AG08396 (cell line): ENCODE measurements around the gene KCNQ2.
"Not testable (repeated sequence)": the region's sequence is repeated elsewhere in the genome, so short reads cannot be mapped to it uniquely, and the experiment has no call there.

Experiments
- DNase-seq: peaks from one replicate; pipeline ENCODE4 v3.0.0; 2012; ENCODE audit warnings: low spot score, mixed read lengths

Gene KCNQ2

DNA sequence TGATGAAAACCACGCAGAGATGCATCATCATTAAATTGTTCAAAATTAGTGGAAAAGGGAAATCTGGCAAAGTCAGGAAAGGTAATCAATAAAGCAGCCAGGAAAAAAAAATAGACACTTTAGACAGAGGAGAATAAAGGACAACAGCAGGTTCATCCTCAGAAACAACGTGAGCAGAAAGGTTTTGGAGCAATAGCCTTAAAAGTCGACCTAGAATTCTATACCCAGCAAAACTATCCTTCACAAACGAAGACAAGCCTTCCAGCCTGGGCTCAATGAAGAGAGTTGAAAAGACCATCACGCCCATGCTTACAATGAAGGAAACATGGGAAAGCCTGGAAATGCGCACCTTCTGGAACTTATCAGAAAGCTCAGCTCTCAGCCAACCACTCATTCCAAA is 86.6 kb downstream of the KCNQ2 start:
- no peak for DNase-seq

DNA sequence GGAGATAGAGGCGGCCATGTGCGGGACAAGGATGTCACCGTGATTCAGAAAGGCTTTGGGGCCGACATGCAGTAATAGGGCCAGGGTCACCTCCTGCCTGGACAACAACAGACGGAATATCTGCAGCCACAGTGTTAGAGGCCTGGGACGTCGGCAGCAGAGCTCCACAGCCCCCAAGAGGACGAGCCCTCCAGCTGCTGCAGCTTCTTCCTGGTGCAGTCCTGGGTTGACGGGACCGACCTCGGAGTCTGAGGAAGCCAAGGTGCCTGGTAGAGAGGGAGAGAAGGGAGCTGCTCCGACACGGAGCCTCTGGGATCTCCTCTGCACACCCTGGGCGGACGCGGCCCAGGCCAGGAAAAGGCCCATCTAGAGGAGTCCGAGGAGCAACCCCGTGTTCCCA is 88.1 kb downstream of the KCNQ2 start:
- DNase-seq, result no peak

DNA sequence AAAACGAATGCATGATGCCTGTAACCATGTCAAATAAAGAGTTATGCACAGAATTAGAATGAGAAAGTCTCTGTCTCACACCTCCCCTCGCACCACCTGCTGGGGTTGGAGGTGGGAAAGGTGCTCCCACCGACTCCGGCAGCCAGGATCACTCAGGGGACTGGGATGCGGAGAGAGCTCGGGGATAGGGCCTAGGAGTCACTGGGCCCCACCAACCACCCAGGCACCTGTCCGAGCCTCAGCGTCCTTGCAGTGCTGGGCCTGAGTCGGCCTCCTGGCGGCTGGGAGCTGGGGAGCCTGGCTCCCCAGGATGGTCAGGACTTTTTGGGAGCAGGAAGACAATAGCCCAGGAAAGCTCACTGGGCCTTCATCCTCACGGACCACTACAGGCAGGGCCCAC is 88.9 kb downstream of the KCNQ2 start:
- no peak for DNase-seq

DNA sequence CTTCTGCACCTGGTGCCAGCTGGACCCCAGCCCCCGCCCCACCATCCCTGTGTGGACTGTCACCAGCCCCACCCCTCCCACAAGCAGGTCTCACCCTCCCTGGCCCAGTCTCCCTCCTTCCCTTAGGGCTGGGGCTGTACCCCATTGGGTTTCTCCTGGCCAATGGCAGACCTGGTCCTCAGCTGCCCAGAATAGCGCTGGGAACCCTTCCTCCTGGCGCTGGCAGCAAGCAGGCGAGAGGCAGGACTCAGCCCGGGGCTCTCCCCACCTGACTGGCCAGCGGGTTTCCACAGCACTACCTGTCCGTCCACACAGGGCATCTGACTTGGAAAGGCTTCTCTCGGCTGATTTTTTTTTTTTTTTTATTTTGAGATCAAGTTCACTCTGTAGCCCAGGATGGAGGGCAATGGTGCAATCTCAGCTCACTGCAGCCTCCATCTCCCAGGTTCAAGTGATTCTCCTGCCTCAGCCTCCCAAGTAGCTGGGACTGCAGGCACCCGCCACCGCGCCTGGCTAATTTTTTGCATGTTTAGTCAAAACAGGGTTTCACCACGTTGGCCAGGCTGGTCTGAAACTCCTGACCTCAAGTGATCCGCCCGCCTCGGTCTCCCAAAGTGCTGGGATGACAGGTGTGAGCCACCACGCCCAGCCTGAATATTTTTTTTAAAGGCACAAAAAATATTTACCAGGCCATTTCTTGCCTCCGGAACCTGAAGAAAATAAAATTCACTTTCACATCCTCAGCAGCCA is 89.7 kb downstream of the KCNQ2 start:
- DNase-seq, result no peak

DNA sequence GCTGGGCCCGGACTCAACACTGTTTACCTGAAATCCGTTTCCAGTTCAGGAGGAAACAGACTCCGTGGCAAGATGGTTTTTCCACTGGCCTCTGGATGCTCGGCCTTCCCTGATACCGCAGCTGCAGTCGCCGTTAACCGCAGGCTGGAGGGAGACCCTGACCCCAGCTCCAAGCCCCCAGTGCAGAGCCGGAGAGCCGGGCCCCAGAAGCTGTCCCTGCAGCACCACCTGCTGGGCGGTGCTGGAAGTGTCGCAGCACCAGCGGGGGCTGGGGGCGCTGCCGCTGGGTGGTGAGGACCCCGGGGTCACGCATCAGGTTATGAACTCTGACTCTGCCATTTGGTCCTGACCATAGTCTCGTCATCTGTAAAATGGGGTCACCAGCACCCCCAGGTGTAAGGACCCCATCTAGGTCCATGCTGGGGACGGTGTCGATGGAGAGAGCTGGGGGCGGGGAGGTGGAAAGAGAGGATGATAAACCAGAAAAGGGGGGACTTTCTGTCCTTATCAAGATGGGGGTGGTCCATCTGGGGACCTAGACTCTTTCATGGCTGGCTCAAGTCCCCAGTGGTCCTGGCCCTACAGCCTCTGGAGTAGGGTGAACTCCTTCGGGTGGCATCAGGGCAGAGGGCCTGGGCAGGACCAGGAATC is 90.5 kb downstream of the KCNQ2 start:
- DNase-seq, result peak; percentile 76

DNA sequence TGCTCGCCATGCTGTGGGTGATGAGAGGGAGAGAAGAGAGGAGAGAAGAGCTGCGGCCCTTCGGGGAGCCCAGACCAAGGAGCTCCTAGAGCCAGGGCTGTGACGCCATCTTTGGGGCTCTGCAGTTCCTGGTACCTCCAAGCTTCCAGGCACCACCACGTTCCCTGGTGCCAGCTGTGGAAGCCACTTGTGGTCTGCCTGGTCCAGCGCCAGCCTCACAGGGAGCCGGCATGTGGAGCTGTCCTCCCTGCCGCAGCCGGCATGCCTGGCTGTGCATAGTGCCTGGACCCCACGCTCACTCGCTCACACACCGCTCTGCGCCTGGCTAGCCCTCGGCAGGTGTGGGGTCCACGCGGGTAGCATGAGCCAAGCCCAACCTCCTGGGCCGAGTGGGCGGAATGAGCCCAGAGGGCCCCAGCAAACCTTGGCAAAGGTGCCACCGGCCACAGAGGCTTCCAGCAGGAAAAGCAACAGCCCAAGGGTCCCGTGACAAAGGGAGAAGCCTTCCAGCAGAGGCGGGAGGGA is 92.0 kb downstream of the KCNQ2 start:
- no peak for DNase-seq

DNA sequence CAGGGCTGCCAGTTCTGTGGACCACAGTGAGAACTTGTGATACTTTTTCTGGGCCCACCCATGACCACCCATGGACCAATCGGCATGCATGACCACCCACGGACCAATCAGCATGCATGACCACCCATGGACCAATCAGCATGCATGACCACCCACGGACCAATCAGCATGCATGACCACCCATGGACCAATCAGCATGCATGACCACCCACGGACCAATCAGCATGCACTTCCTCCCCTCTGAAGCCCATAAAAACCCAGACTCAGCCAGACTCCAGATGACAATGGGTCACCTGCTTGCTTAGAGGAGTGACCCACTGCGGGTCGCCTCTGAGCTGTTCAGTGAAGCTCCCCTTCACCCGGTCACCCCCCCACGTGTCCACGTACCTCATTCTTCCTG is 92.6 kb downstream of the KCNQ2 start:
- DNase-seq, result not testable (repeated sequence)

DNA sequence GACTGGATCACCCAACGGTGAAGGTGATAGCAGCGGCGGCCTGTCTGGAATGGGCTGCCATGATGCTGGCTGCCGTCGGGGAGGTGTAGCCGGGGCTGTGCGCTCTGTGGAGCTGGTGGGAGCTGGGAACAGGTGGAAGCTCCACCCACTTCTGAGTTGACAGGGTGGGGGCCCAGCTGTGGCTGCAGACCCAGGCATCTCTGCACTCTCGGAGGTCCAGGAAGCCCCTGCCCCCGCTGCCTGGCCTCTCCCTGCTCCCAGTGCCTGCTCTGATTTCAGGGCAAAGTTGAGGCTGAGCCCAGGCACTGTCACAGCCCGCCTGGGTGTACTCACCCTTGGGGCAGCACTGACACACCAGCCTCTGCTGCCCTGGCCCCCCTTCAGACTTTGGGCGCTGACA is 93.2 kb downstream of the KCNQ2 start:
- DNase-seq, result no peak

DNA sequence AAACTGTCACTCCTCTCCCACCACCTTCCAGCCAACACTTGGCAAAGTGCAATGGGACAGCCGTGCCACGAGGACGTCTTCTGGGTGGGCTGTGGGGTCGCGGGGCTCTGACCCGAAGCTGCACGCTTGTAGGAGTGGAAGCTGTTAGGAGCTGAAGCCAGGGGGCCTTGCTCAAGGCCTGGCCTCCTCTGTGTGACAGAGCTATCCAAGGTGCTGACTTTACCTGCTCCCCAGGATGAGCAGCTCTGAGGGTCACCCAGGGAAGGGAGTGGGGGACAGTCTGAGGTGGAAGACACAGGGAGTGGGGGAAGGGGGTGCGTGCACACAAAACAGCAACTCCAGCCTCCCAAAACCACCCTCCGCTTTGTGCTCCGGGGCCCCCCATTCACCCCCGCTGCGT is 93.8 kb downstream of the KCNQ2 start:
- no peak for DNase-seq

DNA sequence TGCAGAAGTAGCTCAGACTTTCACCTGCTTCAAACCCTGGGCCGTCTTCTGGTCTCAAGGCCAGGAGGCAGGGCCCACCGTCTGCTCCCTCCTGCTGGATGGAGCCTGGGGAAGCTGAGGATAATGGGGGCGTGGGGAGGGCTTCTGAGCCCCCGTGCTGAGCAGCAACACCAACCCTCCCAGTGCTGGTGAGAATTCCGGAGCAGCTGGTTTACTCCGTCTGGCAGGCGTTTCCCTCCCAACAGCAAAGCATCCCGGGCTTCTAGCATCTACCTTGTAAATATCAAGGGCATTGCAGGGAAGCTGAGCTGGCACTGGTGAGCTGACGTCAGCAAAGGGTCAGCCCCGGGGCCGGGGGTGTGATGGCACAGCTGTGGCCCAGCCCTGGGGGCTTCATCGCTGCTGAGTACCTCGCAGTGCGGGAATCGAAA is 94.5 kb downstream of the KCNQ2 start:
- DNase-seq, result no peak

DNA sequence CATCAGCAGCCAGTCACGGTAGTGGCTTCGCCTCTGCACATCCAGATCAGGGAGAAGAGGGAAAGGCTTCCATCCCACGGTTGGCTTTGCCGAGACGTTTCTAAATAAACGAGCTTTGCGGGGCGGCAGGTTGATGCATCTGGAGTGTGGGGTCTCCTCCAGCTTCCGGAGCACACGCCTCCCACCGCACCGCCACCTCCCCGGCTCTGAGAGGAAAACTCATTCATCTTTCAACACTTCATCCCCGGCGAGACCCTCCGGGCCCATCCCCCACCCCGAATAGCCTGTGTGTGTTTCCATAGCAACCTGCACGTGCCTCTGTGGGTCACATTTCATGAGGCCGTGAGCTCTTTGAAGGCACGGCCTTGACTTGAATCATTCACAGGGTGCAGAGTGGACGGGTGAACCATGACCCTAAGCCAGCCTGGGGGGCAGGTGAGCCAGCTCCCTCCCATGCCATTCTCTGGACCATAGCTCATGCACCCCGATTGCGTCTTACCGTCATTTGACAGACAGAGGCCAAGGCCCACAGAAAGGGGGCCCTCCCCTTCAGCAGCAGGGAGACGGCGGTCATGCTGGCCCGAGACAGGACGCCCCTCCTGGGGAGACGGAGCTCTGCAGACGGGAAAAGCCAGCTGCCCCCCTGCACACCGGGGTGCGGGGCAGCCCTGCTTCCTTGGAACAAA is 95.1 kb downstream of the KCNQ2 start:
- DNase-seq, result no peak

DNA sequence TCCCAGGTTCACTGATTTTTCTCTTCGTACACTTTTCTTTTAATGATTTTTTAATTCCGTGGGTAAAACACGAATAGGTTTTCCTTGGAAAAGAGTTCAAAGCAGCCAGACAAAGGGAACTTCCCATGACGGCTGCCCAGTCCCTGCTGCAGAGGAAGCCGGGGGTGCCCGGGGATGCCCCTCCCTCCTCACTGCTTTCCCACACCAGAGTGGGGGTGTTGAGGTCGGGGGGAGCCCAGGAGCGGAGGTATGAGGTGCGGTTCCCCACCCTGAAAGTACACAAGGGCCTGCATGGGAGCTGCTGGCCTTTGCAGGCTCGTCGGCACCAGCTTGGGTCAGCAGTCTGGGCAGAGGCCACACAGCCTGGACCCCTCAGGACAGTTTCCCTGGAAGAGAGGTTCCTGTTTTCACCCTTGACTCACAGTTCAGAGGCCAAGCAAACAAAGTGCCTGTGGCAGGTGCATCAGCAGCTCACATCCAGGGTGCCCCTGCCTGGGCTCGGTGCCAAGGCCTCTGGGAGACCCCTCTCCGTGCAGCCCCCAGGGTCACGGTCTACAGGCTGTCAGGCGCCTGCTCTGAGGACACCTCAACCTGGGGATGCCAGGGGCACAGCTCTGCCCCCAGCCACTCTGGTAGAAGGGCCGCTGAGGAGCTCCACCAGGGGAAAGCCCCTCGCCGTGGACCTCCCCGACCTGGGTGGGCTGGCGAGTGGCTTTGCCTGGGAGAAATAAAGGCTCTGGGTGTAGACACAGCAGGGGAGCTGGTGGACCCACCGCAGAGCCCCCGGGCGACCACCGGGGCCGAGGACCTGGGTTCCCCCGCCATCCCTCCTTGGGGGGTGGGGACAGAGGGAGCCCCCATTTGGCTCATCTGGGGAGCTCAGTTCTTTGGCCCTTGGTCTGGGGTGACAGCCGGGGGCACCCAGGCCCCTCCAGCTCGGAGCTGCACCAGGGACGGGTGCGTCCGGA is 95.9 kb downstream of the KCNQ2 start:
- DNase-seq, result no peak

DNA sequence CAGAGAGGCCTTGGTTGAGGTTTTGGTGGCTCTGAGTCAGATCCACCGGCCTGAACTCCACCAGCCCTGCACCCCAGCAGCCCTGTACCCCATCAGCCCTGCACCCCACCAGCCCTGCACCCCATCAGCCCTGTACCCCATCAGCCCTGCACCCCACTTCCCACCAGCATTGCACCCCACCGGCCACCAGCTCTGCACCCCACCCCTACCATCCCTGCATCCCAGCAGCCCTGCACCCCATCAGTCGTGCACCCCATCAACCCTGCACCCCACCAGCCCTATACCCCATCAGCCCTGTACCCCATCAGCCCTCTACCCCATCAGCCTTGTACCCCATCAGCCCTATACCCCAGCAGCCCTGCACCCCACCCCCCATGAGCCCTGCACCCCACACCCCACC is 97.0 kb downstream of the KCNQ2 start:
- no peak for DNase-seq

DNA sequence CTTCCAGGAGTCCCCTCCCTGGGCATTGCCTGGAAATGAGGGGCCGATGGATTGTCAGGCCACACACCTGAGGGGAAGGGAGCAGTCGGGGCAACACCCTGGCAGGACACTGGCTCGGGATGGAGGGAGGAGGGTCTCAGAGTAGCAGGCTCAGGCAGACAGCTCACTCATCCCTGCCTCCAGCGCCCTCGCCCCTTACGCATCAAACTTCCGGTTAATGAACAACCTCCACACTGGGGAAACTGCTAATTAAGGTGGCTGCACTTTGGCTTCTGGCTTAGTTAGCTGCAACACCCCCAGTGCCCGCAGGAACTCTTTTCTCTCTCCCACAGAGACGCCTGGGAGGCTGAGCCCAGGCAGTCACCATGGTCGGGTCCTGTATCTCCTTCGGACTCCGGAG is 98.0 kb downstream of the KCNQ2 start:
- no peak for DNase-seq

DNA sequence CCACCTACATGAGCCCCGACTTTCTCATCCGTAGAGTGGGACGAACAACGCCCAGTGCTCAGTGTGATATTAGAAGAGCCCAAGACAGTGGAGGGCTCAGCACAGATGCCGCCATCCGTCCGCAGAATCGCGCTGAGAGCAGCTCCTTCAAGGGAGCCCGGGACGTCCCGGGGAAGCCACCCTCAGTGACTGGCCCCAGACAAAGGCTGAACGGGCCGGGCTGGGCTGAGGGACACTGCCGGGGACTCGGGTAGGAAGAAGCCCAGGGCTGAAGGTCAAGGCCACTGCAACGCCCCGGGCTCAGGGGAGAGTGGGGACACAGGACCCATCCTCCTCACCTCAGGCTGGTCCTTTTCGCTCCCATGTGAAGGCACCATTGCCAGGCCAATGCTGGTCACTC is 98.5 kb downstream of the KCNQ2 start:
- no peak for DNase-seq

DNA sequence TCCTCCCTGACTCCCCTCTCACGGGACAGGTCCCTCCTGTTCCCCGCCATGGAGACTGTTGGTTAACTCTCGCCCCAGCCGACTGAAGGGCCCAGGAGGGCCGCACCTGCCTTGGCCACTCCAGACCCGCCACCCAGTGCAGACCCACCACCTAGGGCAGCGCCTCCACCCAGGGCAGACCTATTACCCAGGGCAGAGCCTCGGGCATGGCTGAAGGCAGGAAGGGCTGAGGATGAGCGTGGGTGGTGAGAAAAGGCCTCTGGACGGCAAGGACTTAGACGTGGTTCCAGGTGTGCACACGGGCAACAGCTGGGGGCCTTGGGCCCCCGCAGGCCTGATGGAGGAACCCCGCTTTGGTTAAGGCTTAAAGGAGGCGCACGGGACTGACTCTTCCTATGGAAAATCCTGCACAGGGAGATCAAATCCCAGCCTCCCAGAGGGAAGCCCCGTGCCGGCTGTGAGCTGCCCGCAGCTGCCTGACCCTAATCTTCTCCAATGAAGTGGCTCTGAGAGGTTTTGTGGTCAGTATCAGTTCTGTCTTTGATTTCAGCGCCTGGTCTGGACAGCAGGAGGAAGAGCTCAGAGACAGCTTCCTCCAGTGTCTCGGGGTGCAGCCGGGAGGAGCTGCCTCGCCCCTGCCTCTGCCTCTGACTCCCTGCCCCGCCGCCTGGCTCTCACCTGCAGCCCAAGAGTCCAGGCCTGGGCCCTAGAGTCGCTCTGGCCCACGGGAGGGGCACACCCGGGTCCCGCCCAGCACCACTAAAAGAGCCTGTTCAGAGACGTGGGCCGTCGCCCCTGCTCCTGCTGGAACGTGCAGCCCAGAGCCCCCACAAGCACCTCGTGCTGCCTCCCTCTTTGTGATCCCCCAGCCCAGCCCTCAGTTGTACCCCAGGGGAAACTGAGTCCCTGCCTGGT is 99.2 kb downstream of the KCNQ2 start:
- no peak for DNase-seq

DNA sequence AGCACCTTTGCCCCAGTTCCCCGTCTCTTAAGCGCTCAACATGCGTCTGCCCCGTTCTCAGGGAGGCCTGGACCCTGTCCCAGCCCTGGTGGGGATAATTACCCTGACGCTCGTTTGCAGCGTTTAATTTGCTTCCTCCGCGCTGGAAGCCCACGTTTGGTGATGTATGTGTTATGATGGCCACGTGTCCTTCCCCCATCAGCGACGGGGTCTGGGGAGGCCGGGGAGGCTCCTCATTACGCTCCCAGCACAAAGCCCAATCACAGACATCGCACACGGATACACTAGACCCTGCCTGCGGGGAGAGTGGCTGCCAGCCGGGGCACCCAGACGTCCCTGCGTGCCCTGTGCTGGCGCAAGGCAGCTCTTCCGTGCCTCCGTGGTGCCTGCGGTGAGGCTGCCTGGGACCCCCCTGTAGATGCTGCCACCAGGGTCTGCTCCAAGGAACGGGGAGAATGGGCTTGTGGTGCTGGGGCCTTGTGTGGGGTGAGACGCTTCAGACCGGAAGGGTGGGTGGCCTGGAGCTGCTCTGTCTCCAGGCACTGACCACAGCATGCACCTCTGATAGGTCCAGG is 101.1 kb downstream of the KCNQ2 start:
- no peak for DNase-seq

DNA sequence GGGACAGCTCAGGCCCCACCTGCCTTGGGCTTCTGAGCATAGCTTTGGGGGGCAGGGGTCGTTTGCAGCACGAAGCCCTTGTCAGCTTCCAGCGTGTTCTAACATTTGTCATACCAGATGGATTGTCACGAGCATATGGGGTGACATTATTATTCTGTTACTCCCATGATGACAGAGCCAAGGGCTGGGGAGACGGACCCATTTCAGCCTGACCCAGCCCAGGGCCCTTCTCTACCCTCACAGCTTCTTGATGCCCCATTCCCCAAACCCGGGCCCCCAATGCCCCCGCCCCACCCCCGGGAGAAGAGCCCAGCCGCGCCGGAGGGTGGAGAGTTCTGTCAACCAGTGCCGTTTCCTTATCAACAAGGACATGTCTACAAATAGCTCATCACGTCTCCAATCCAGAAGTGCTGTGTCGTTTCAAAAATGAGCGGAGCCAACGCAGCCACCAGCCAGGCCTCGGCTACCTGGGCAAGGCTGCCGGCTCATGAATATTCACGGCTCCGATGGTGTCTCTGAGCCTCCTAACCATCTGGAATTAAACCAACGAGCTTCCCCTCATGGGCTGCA is 101.8 kb downstream of the KCNQ2 start:
- DNase-seq, result no peak

DNA sequence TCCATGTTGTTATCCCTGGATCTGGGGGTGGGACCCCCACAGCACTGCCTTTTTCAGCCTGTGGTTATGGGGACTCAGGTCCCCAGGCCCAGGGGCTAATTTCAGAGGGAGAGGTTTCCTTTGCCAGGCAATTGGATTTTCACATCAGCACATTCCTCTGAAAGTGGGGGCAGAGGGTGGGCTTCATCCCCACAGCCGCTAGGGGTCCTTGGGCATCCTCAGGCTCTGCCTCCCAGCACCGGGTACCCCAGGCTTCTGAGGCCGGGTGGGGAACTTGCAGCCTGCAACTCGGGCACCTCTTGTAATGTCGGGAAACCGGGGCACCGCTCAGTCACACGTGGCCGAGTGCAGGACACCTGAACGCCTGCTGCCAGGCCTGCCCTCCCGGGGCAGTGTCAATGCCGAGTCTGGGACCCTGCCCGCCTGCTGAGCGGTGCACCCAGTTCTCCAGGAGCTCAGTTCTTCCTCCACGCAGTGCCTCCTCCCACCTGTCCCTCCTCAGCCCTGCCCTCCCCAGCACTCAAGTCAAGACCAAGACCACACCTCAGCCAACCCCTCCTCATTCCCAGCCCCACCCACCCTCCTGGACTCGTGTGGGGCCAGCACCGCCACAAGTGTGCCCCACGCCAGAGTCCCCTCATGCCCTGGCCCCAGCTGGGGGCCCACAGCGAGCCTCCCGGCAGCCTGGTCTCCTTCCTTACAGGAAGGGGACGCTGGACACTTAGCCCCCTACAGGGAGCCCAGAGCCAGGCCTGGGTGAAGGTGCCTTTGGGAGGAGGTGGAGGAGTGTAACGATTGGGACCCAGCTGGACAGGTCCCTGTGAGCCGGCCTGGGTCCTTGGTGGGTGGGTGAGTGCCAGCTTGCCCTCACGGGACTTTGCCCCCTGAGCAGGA is 102.5 kb downstream of the KCNQ2 start:
- DNase-seq, result no peak
